Panc1 (cell line): ENCODE data around the gene SHOC1.

ENCODE experiments used
- TF ChIP-seq, protein P1 (sequence below): fragments of 450-650 bp; IDR thresholded peaks from 2 replicates; pipeline ENCODE4 v1.5.1; 2017; ENCODE audit warnings: mild to moderate bottlenecking
- TF ChIP-seq, protein P2 (sequence below), 2 experiments: IDR thresholded peaks; 2 replicates each; pipeline ENCODE4 v1.6.1; 2011 to 2012; ENCODE audit warnings: low read depth in 2 of 2, control low read depth in 1 of 2, low read length in 1 of 2, mild to moderate bottlenecking in 1 of 2, moderate library complexity in 1 of 2; ENCODE audit not compliant: insufficient read depth in 1 of 2

DNA sequence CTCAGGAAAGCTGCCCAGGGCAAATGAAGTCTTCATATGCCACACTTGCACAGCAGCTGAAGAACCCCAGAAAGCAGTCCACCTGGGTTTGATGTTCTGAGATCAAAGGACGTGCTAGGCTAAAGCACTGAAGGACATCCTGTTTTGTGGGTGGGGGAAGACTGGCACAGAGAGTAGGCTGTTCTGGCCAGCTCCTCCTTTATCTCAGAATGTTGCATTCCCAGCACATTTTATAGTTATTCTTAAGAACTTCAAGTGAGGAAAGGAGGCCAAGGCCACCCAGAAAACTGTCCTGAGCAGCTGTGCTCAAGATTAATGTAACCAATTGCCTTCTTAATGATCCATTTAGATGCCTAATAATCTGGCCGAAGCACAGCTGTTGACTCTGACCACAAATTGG, 10.9 kb downstream of the SHOC1 start:
- TF ChIP-seq, protein P1, sequence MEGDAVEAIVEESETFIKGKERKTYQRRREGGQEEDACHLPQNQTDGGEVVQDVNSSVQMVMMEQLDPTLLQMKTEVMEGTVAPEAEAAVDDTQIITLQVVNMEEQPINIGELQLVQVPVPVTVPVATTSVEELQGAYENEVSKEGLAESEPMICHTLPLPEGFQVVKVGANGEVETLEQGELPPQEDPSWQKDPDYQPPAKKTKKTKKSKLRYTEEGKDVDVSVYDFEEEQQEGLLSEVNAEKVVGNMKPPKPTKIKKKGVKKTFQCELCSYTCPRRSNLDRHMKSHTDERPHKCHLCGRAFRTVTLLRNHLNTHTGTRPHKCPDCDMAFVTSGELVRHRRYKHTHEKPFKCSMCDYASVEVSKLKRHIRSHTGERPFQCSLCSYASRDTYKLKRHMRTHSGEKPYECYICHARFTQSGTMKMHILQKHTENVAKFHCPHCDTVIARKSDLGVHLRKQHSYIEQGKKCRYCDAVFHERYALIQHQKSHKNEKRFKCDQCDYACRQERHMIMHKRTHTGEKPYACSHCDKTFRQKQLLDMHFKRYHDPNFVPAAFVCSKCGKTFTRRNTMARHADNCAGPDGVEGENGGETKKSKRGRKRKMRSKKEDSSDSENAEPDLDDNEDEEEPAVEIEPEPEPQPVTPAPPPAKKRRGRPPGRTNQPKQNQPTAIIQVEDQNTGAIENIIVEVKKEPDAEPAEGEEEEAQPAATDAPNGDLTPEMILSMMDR, result no peak
- TF ChIP-seq, protein P2, sequence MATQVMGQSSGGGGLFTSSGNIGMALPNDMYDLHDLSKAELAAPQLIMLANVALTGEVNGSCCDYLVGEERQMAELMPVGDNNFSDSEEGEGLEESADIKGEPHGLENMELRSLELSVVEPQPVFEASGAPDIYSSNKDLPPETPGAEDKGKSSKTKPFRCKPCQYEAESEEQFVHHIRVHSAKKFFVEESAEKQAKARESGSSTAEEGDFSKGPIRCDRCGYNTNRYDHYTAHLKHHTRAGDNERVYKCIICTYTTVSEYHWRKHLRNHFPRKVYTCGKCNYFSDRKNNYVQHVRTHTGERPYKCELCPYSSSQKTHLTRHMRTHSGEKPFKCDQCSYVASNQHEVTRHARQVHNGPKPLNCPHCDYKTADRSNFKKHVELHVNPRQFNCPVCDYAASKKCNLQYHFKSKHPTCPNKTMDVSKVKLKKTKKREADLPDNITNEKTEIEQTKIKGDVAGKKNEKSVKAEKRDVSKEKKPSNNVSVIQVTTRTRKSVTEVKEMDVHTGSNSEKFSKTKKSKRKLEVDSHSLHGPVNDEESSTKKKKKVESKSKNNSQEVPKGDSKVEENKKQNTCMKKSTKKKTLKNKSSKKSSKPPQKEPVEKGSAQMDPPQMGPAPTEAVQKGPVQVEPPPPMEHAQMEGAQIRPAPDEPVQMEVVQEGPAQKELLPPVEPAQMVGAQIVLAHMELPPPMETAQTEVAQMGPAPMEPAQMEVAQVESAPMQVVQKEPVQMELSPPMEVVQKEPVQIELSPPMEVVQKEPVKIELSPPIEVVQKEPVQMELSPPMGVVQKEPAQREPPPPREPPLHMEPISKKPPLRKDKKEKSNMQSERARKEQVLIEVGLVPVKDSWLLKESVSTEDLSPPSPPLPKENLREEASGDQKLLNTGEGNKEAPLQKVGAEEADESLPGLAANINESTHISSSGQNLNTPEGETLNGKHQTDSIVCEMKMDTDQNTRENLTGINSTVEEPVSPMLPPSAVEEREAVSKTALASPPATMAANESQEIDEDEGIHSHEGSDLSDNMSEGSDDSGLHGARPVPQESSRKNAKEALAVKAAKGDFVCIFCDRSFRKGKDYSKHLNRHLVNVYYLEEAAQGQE (IDR thresholded peaks at IDR 0.05; ENCODE audit: insufficient read depth in 1 of 2, low read depth in 2 of 2, low read length in 1 of 2), result no peak
